ENCODE data around the gene ABCG8. TPM values are rescaled to one million over a fixed set of nuclear protein-coding genes. Genes with fewer than 3 reads are reported as not detected.

The ABCG8 gene
- total RNA-seq: not detected

DNA sequence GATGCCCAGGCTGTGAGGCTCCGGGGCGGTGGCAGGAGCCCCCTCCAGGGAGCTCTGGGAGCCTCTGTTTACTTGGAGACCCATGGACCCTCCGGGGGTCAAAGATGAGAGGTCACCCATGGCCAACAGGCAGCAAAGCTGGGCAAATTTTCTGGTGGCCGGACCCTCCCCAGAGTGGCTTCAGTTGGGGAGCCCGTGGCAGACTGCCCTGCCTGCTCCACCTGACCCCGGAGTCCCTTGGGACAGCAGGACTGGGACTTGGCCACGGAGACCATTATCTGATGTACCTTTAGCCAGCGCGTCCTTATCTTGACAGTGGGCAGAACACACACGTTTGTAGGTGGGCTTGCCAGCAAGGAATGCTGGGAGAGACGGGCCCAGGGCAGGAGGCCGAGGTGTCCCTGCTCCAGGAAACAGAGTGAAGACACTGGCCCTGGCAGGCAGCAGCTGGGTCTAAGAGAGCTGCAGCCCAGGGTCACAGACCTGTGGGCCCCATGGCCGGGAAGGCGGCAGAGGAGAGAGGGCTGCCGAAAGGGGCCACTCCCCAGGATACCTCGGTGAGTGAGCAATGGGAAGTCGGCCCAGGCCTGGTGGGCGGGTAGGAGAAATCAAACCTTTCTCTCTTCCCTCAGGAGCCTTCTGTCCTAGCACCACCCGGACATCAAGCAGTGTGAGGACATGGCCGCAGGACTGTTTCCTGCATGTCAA, at the start of gene ABCG8, which contains the start of gene ABCG5:
Gene ABCG8 (plus strand): TSS at position 412 of the 708 bp plus-strand sequence. CDS start 83 bp downstream, at position 495.
Gene ABCG5 (minus strand): TSS at position 280 of the 708 bp plus-strand sequence. CDS start 160 bp downstream, at position 120.
- TF ChIP-seq EP300 (IDR thresholded peaks at IDR 0.05) (no peak), POLR2A (IDR thresholded peaks at IDR 0.05) (no peak)
- no peak for DNase-seq (ENCODE audit: low spot score in 2 of 2)
- H3K9me3 ChIP-seq: no peaks in the 10 kb centered on the region
- no peaks in the 10 kb centered on the region for H3K4me1 ChIP-seq
- H3K27me3 ChIP-seq: no peaks in the 10 kb centered on the region
- 85% methylated on average over 20 of the region's 20 CpGs for WGBS, 2 donors
- no peaks in the 10 kb centered on the region for H3K36me3 ChIP-seq
- H3K4me3 ChIP-seq: no peak within 1 kb of the TSS
- H3K27ac ChIP-seq: no peak within 1 kb of the TSS

DNA sequence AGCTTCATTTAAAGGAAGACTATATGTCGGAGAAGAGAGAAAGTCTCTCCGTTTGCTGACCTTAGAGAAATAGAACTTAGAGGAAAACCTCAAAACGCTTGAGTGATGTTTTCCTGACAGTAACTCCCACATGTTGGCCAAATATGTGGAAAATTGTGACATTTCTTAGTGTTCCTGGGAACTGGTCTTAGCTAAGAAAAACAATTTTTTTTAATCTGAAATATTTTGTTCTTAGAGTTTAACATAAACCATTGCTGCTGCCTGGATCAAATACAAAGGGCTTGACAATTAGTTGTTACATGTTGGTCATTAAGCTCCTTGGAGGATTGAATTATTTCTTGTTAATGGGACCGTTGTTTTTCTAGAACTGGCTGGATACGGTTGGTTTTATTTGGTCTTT, 48.6 kb upstream of the ABCG8 start:
- Histone ChIP-seq H3K4me1 (peaks cover 0 to 4% (median 0%) of the 10 kb centered on the region in 4 donors), H3K9me3 (no peaks in the 10 kb centered on the region), H3K27me3 (no peaks in the 10 kb centered on the region), H3K36me3 (peaks cover 0 to 64% (median 0%) of the 10 kb centered on the region in 3 donors), H3K4me3 (no peak overlapping the region), H3K27ac (peak overlapping the region in 3 of 4 donors; percentile 9 to 58 (median 29))
- WGBS, 2 donors: 53 to 59% methylated on average over 5 of the region's 5 CpGs
- DNase-seq (ENCODE audit: low spot score in 2 of 2): no peak
- TF ChIP-seq EP300 (IDR thresholded peaks at IDR 0.05): peak in 1 of 2 donors; percentile 46
- TF ChIP-seq POLR2A (IDR thresholded peaks at IDR 0.05): no peak

DNA sequence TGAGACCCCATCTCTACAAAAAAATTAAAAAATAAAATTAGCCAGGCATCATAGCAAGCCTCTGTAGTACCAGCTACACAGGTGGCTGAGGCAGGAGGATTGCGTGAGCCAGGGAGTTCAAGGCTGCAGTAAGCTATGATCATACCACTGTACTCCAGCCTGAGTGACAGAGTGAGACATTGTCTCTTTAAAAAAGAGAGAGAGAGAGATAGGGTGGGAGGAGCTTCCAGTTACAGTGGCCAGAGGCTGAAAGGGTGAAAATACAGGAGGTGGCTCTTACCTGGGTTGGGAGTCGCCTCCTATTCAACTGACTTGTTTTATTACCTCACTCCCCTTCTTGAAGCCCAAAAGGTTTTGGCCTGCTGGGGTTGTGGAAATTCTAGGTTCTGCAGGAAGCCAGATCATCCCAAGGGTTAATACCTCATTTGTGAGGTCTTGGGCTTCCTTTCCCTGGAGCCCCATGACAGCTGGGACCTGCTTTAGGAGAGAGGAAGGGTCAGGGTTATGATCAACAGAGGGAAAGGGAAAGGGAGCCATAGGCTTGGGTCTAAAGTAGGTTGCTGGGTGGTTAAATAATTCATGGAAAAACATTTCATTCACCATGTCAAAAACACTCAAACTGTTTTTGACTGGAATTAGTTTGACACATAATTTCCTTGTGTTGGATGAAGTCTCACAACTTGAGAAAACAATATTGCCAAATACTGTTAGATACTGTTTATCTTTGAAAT, 47.6 kb upstream of the ABCG8 start:
- Histone ChIP-seq H3K27me3 (no peaks in the 10 kb centered on the region), H3K36me3 (peaks cover 0 to 68% (median 0%) of the 10 kb centered on the region in 3 donors), H3K27ac (no peak overlapping the region), H3K9me3 (no peaks in the 10 kb centered on the region), H3K4me1 (peaks cover 0 to 4% (median 0%) of the 10 kb centered on the region in 4 donors), H3K4me3 (no peak overlapping the region)
- TF ChIP-seq EP300 (IDR thresholded peaks at IDR 0.05) (no peak), POLR2A (IDR thresholded peaks at IDR 0.05) (no peak)
- TF ChIP-seq, protein P1, sequence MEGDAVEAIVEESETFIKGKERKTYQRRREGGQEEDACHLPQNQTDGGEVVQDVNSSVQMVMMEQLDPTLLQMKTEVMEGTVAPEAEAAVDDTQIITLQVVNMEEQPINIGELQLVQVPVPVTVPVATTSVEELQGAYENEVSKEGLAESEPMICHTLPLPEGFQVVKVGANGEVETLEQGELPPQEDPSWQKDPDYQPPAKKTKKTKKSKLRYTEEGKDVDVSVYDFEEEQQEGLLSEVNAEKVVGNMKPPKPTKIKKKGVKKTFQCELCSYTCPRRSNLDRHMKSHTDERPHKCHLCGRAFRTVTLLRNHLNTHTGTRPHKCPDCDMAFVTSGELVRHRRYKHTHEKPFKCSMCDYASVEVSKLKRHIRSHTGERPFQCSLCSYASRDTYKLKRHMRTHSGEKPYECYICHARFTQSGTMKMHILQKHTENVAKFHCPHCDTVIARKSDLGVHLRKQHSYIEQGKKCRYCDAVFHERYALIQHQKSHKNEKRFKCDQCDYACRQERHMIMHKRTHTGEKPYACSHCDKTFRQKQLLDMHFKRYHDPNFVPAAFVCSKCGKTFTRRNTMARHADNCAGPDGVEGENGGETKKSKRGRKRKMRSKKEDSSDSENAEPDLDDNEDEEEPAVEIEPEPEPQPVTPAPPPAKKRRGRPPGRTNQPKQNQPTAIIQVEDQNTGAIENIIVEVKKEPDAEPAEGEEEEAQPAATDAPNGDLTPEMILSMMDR (IDR thresholded peaks at IDR 0.05): no peak
- WGBS, 2 donors: 94 to 96% methylated on average over 2 of the region's 2 CpGs
- DNase-seq (ENCODE audit: low spot score in 2 of 2): no peak

DNA sequence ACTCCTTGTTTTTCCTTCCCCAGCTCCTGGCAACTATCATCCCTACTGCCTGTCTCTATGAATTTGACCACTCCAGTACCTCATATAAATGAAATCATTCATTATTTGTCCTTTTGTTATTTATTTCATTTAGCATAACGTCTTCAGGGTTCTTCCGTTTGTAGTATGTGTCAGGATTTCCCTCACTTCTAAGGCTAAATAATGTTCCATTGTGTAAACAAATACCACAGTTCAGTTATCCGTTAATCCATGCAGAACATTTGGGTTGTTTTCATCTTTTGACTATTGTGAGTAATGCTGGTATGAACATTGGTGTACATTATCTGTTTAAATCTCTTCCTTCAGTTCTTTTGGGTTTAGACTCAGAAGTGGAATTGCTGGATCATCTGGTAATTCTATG, 46.1 kb upstream of the ABCG8 start:
- Histone ChIP-seq H3K4me3 (no peak overlapping the region), H3K4me1 (peaks cover 0 to 4% (median 0%) of the 10 kb centered on the region in 4 donors), H3K27ac (no peak overlapping the region), H3K9me3 (no peaks in the 10 kb centered on the region), H3K36me3 (peaks cover 0 to 67% (median 0%) of the 10 kb centered on the region in 3 donors), H3K27me3 (no peaks in the 10 kb centered on the region)
- DNase-seq (ENCODE audit: low spot score in 2 of 2): no peak
- WGBS, 2 donors: 58 to 60% methylated on average over 3 of the region's 3 CpGs
- TF ChIP-seq, protein P1 (IDR thresholded peaks at IDR 0.05): no peak
- TF ChIP-seq POLR2A (IDR thresholded peaks at IDR 0.05): no peak
- TF ChIP-seq EP300 (IDR thresholded peaks at IDR 0.05): no peak

DNA sequence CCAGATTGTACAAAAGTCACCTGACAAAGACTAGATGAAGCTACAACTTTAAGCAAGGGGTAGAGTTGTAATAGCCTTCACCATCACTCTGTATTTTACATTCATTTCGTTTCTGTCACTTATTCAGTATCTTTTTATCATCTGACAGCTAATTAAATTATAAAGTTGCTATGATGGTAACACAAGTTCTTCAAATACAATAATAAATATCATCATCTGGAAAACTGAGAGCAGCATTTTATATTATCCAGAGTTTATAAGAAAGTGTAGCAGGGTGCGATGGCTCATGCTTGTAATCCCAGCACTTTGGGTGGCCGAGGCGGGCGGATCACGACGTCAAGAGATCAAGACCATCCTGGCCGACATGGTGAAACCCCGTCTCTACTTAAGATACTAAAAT, 43.8 kb upstream of the ABCG8 start:
- no peak overlapping the region for H3K4me3 ChIP-seq
- H3K36me3 ChIP-seq: peaks cover 0 to 54% (median 0%) of the 10 kb centered on the region in 3 donors

More for the DNA sequence above, 43.8 kb upstream of the ABCG8 start:
- Histone ChIP-seq H3K27me3 (no peaks in the 10 kb centered on the region), H3K9me3 (no peaks in the 10 kb centered on the region), H3K4me1 (no peaks in the 10 kb centered on the region), H3K27ac (no peak overlapping the region)
- 95 to 97% methylated on average over 9 of the region's 9 CpGs for WGBS, 2 donors
- DNase-seq (ENCODE audit: low spot score in 2 of 2): no peak
- TF ChIP-seq POLR2A (IDR thresholded peaks at IDR 0.05) (no peak), EP300 (IDR thresholded peaks at IDR 0.05) (no peak)
- TF ChIP-seq, protein P1 (IDR thresholded peaks at IDR 0.05): no peak

Data from tibial nerve (tissue), 4 donors.